ENCODE data around the gene CACNG5.

DNA sequence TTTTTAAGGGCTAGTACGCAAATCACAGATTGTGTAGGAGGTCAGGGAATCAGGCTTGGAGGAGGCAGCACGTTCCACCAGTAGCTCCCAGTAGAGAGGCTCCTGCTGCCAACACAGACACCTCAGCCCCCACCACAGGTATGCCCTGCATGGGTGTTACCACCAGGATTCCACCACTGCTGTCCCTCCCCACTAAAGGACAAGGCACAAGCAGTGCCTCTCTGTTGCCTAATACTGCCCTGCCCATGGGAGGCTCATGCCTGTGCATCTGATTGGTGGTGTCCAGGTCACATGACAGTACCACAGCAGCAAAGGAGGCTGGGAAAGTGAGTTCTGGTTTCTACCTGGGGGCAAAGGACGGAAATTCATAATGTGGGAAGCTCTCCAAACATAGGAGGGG is 96.0 kb downstream of the CACNG5 start:
- TF ChIP-seq, protein P1, sequence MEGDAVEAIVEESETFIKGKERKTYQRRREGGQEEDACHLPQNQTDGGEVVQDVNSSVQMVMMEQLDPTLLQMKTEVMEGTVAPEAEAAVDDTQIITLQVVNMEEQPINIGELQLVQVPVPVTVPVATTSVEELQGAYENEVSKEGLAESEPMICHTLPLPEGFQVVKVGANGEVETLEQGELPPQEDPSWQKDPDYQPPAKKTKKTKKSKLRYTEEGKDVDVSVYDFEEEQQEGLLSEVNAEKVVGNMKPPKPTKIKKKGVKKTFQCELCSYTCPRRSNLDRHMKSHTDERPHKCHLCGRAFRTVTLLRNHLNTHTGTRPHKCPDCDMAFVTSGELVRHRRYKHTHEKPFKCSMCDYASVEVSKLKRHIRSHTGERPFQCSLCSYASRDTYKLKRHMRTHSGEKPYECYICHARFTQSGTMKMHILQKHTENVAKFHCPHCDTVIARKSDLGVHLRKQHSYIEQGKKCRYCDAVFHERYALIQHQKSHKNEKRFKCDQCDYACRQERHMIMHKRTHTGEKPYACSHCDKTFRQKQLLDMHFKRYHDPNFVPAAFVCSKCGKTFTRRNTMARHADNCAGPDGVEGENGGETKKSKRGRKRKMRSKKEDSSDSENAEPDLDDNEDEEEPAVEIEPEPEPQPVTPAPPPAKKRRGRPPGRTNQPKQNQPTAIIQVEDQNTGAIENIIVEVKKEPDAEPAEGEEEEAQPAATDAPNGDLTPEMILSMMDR (conservative IDR thresholded peaks at IDR 0.05 in 1 of 2, IDR thresholded peaks at IDR 0.05 in 1 of 2; ENCODE audit: low read depth in 1 of 2, low read length in 2 of 2), result no peak
- TF ChIP-seq EZH2 (IDR thresholded peaks at IDR 0.05; ENCODE audit: low read length, missing control alignments), result no peak

Data from fibroblast of lung (primary cell).